Skin epidermis (tissue), 12 donors: ENCODE results near the gene ATP6V0D1.

ENCODE experiments used
- H3K27ac ChIP-seq, 21 experiments: fragments of 200-600 bp; sonication (generic) in 11 of 21; one replicate each; pipeline ENCODE4 v1.5.0; 2020; ENCODE audit warnings: mild to moderate bottlenecking in 3 of 21, inconsistent platforms in 2 of 21, moderate library complexity in 2 of 21
- H3K4me3 ChIP-seq, 7 experiments: fragments of 200-600 bp; sonication (generic) in 2 of 7; one replicate each; pipeline ENCODE4 v1.5.0; 2020; ENCODE audit warnings: inconsistent platforms in 2 of 7, mild to moderate bottlenecking in 2 of 7, moderate library complexity in 1 of 7

Gene ATP6V0D1

DNA sequence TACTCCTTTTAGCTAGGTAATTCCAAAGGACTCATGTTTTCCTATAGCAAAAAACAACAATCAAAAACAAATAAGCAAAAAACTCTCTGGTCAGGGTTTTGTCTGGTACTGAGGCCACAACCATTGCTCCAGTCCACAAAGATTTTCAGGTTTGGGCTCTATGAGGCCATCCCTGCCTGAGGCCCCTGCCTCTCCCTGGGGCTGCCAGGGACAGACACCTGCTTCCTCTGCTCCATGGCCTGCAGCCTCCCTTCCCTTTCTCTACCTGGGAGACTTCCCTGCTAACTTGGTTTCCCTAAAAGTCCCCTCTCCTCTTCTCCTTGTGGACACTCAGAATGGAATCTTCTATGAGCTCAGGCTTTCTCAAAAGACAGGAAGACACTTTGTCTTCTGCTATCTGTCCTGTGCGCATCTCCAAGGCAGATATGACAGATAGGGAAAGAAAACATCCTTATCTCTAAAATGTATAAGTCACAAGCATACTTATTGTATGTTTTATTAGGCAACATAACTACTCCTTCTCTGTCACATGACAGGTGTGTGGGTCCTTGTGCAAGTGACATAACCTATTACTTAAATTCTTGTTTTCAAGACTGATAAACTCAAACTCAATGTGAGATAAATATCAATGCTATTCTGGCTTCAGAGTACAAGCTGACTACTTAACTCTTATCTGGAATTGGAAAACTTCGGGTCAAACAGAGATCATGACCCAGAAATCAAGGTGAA, 63.5 kb downstream of the ATP6V0D1 start:
- Histone ChIP-seq H3K4me3 (no peak overlapping the region), H3K27ac (peak overlapping the region in 3 of 21 experiments; percentile 32 to 86 (median 84))

DNA sequence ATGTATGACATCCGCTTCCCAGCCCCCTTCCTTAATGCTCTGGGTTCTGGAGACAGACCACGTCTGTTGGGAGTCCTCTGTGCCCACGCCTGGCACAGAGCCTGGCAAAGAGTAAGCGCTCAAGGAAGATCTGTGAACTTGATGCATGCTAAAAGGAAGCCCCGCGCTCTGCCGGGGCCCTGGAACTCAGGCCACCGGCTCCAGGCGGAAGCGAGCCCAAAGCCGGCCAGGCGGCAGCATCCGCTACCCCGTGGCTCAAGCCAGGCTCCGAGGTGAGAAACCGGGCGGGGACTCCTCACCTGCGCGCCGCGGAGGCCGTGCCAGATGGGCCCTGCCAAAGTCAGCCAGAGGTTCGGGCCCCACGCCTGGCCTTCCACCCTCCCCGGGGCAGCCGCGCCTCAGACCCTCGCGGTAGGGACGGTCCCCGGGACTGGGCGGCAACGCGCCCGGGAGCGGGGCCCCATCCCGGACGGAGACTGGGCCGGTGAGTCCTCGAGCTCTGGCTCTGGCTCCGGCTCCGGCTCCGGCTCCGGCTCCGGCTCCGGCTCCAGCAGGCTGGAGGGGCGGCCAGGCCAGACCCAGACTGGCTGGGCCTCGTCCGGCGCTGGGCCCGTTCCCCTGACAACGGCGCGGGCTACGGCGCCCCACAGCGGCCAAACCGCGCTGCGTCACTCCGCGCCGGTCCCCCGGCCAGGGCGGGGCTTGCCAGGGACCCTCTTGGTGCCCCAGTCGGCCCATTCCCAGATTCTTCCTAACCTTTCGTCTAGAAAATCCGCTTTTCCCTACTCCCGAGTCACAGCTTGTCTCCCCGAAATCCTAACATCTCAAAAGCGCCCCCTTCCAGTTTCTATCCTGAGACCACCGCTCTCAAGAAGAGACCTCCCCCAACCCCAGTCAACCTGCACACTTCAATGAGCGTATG, 64.8 kb downstream of the ATP6V0D1 start, which contains the start of gene ZDHHC1:
TSS of gene ZDHHC1 (minus strand) at position 606 of the 922 bp plus-strand sequence. CDS start 8,702 bp downstream, outside the sequence.
- H3K27ac ChIP-seq = peak within 1 kb of the TSS; percentile 59 to 95 (median 88)
- peak within 1 kb of the TSS; percentile 52 to 70 (median 67) for H3K4me3 ChIP-seq

- Histone ChIP-seq H3K4me3 (peak overlapping the region; percentile 52 to 70 (median 67)), H3K27ac (peak overlapping the region in 18 of 21 experiments; percentile 59 to 95 (median 89))
Measured at GRCh38 chr16:67415421-67415820, 65.5 kb downstream of the ATP6V0D1 start.

- peak overlapping the region in 12 of 21 experiments; percentile 6 to 92 (median 26) for H3K27ac ChIP-seq
- H3K4me3 ChIP-seq = no peak overlapping the region
Measured at GRCh38 chr16:67413978-67414911, 66.7 kb downstream of the ATP6V0D1 start.

- Histone ChIP-seq H3K4me3 (no peak overlapping the region), H3K27ac (peak overlapping the region in 2 of 21 experiments; percentile 3 to 42)
Measured at GRCh38 chr16:67412294-67412693, 68.7 kb downstream of the ATP6V0D1 start.

DNA sequence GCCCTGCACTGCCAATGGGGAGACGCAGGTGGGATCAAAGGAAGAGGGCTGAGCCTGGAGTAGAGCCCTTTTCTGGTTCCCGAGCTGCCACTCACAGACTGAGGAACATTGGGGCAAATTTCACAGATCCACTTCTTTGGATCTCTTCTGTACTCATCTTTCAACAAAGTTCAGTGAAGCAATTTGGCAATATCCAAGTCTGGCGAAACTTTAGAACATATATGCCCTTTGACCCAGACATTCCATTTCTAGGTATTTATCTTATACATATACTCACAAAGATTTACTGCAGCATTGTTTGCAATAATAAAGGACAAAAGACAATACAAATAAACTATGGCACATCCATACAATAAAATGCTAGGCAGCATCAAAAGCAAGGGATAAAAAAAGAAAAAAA, 69.6 kb downstream of the ATP6V0D1 start:
- Histone ChIP-seq H3K4me3 (no peak overlapping the region), H3K27ac (no peak overlapping the region)

- Histone ChIP-seq H3K27ac (peak overlapping the region in 15 of 21 experiments; percentile 2 to 76 (median 42)), H3K4me3 (no peak overlapping the region)
Measured at GRCh38 chr16:67409631-67410030, 71.3 kb downstream of the ATP6V0D1 start.

GRCh38 chr16:67407788-67408452, 73.0 kb downstream of the ATP6V0D1 start:
- no peak overlapping the region for H3K4me3 ChIP-seq
- peak overlapping the region in 12 of 21 experiments; percentile 10 to 93 (median 82) for H3K27ac ChIP-seq

- H3K4me3 ChIP-seq = no peak overlapping the region
Measured at GRCh38 chr16:67407176-67407787, 73.7 kb downstream of the ATP6V0D1 start.

GRCh38 chr16:67406111-67406971, 74.6 kb downstream of the ATP6V0D1 start:
- no peak overlapping the region for H3K4me3 ChIP-seq
- peak overlapping the region; percentile 29 to 93 (median 82) for H3K27ac ChIP-seq

More at GRCh38 chr16:67407176-67407787, 73.7 kb downstream of the ATP6V0D1 start:
- H3K27ac ChIP-seq = peak overlapping the region; percentile 29 to 93 (median 82)

GRCh38 chr16:67405336-67405735, 75.6 kb downstream of the ATP6V0D1 start:
- Histone ChIP-seq H3K27ac (peak overlapping the region in 20 of 21 experiments; percentile 54 to 93 (median 82)), H3K4me3 (no peak overlapping the region)

DNA sequence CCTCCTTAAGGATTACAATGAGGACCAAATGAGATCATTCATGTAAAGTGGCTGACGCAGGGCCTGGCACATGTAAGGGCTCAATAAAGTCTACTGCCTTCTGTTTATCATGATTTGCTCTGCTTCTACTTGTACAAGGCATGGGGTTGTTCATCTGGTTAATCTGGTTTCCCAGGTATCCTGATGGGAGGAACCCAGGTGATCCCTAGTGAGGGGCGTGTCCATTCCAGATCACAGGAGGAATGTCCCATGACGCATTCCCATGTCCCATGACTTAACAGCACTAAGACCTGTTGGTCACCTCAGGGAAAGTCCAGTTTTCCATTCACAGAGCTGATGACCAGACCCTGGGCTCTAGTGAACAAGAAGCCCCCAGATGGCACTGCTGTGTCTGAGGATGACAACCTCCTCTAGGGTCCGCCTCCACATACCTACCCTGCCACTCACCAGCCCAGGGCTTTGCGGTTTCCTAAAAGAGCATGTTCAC, 76.2 kb downstream of the ATP6V0D1 start:
- Histone ChIP-seq H3K27ac (peak overlapping the region in 20 of 21 experiments; percentile 54 to 93 (median 83)), H3K4me3 (no peak overlapping the region)

DNA sequence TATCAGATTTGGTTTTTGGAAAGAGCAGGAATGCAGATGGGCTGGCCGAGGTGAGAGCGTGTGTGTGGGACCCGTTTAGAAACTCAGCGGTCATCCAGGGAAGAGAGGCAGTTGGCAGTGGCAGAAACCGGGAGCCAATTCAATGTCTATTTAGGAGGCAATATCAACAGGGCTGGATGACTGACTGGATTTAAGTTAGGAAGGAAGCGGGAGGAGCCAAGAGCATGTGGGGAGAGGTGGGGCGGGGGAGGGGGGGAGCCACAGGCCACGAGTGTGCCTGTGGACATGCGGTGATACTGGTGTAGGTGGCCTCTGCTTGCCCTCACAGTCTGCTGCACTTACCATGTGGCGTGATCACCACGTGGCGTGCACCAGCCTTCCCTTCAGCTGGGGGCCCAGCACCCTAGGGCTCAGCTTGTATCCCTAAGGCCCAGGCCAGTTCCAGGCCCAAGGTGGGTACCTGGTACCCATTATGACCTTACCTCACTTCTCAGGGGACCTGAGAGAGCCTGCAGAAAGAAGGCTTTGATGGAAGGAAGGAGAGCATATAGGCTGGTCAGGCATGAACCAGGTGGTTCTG, 76.9 kb downstream of the ATP6V0D1 start:
- Histone ChIP-seq H3K27ac (peak overlapping the region in 20 of 21 experiments; percentile 54 to 93 (median 83)), H3K4me3 (no peak overlapping the region)

GRCh38 chr16:67400901-67401300, 80.1 kb downstream of the ATP6V0D1 start:
- Histone ChIP-seq H3K27ac (peak overlapping the region in 2 of 21 experiments; percentile 15 to 22), H3K4me3 (no peak overlapping the region)

DNA sequence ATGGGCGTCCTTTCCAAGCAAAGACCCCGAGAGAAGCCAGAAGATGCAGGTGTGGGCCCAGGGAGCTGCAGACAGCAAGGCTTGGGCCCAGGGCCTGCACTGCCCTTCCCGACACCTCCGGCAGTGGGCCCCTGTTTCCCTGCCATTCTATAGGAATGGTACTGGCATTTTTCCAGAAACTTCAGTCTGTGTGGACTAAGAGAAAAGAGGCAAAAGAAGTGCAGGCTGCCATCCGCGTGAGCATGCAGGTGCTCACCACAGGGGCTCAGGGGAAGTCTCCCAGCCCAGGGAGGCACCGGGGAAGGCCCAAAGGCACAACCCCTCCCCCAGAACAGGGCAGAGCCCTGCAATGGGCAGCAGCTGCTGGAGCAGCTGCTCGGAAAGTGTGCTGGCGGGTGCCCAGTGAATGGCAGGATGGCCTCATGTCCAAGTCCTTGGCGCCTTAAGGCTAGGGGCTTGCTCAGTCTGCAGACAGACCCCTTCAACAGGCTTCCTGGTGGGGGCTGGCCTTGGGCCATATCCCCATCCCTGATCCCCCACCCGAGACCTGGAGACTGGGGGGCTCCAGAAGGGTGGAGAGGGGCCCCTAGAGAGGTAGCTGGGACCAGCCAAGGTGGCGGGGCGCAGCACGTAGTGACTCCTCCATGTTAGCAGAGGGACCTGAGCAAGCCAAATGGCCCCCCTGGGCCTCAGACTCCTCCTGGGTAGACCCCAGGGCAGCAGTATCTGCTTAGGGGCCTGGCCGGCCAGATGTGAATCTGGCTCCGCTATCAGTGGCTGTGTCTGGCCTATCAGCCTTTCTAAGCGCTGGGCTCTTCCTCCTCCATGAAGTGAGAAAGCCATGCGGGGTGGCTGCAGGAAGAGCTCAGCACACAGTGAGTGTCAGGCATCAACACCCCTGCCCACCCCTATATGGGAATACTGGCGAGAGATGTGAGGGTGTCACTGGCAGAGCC, 80.9 kb downstream of the ATP6V0D1 start:
- Histone ChIP-seq H3K27ac (peak overlapping the region in 4 of 21 experiments; percentile 16 to 22 (median 22)), H3K4me3 (no peak overlapping the region)
